ENCODE measurements around the gene ASH1L. TPM values are rescaled to one million over a fixed set of nuclear protein-coding genes. Genes with fewer than 3 reads are reported as not detected.
"Not testable (repeated sequence)": the region's sequence is repeated elsewhere in the genome, so short reads cannot be mapped to it uniquely, and the experiment has no call there.

The ASH1L gene
- total and polyA plus RNA-seq, 8 donors, result 42.3 to 55.4 (median 49.9) TPM

DNA sequence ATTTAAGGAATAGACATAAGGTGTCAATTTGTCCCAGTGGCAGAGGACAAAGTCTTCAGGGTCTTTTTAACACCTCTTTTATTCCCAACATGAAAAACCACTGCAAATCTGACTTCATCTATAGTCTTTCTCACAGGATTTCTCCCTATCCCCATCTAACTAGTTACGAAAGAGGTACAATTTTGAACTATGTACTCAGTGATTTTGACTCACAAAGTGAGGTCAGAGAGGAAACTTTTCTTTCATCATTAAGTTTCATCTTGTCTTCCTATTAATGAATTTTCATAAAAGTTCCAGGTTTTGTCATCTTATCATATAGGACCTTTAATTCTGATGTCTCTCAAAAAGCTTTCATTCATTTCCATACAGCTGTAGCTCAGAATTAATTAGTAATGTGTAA, 63.3 kb downstream of the ASH1L start:
- no peak for ATAC-seq
- Histone ChIP-seq H3K27ac (no peak overlapping the region), H3K4me3 (no peak overlapping the region), H3K27me3 (no peaks in the 10 kb centered on the region), H3K36me3 (no peaks in the 10 kb centered on the region), H3K9me3 (no peaks in the 10 kb centered on the region), H3K4me1 (peaks cover 8 to 21% of the 10 kb centered on the region in 2 donors)
- no peak for TF ChIP-seq CTCF (IDR thresholded peaks at IDR 0.05)
- no peak for DNase-seq
- intact Hi-C loops (cut with DNase I), result no loop called here

- DNase-seq; H3K4me3 ChIP-seq; H3K9me3 ChIP-seq; intact Hi-C loops (cut with DNase I); H3K27me3 ChIP-seq; H3K36me3 ChIP-seq; ATAC-seq; H3K27ac ChIP-seq: not testable (repeated sequence)
- peaks cover 0 to 16% of the 10 kb centered on the region in 2 donors for H3K4me1 ChIP-seq
These were observed 69.0 kb downstream of the ASH1L start for GRCh38 chr1:155493595-155493994.

DNA sequence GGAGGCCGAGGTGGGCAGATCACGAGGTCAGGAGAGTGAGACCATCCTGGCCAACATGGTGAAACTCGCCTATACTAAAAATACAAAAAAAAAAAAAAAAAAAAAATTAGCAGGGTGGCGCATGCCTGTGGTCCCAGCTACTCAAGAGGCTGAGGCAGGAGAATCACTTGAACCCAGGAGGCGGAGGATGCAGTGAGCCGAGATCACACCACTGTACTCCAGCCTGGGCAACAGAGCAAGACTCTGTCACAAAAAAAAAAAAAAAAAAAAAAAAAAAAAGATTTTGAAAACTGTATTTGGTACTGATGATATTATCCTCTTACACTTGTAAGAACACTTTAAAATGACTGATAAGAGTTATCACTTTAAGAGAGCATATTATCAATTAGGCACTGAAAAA, 74.2 kb downstream of the ASH1L start:
- H3K9me3 ChIP-seq; ATAC-seq; intact Hi-C loops (cut with DNase I); DNase-seq; H3K27ac ChIP-seq; H3K4me3 ChIP-seq; H3K36me3 ChIP-seq; H3K27me3 ChIP-seq: not testable (repeated sequence)
- peaks cover 0 to 16% of the 10 kb centered on the region in 2 donors for H3K4me1 ChIP-seq

GRCh38 chr1:155487541-155487940, 75.1 kb downstream of the ASH1L start:
- Histone ChIP-seq H3K4me3 (no peak overlapping the region), H3K9me3 (no peaks in the 10 kb centered on the region), H3K27ac (no peak overlapping the region), H3K36me3 (no peaks in the 10 kb centered on the region), H3K27me3 (no peaks in the 10 kb centered on the region), H3K4me1 (peaks cover 0 to 16% of the 10 kb centered on the region in 2 donors)
- TF ChIP-seq CTCF (IDR thresholded peaks at IDR 0.05), result no peak
- intact Hi-C loops (cut with DNase I), result no loop called here
- DNase-seq (no peak), ATAC-seq (no peak)

GRCh38 chr1:155486952-155487351, 75.7 kb downstream of the ASH1L start:
- DNase-seq; H3K36me3 ChIP-seq; H3K4me3 ChIP-seq; H3K9me3 ChIP-seq; H3K27ac ChIP-seq; ATAC-seq; H3K27me3 ChIP-seq; intact Hi-C loops (cut with DNase I): not testable (repeated sequence)
- peaks cover 0 to 14% of the 10 kb centered on the region in 2 donors for H3K4me1 ChIP-seq

DNA sequence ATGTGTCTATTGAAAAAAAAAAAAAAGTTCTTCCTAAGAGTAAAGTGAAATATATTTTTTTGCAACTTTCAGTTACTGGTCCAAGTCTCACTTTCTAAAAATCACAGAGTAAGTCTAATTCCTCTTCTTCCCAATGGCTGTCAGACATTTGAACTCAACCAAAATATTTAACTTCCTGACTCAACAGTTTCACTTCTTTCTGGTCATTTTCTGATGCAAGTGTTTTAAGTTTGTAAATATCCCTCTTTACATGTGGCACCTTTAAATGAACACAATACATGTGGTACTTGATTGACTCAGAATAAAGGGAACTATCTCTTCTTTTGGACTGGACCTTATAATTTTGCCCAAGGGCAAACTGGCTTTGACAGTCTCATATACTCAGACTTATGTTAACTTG, 76.7 kb downstream of the ASH1L start:
- intact Hi-C loops (cut with DNase I), result no loop called here
- ATAC-seq, result peak; percentile 33
- no peak for TF ChIP-seq CTCF (IDR thresholded peaks at IDR 0.05)

DNA sequence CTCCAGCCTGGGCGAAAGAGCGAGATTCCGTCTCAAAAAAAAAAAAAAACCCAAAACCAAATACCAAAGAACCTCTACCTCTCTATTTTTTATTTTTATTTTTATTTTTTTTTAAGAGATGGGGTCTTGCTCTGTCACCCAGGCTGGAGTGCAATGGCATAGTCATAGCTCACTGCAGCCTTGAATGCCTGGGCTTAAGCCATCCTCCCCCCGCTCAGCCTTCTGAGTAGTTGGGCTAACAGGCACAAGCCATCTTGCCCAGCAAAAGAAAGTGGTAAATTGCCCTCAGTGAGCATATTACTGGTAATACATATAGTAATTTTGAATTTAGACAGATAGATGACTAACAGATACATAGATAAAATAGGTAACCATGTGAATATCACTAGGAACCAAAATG, 77.4 kb downstream of the ASH1L start:
- no peak overlapping the region for H3K4me3 ChIP-seq
- H3K27ac ChIP-seq, result no peak overlapping the region
- peaks cover 0 to 21% of the 10 kb centered on the region in 2 donors for H3K36me3 ChIP-seq
- no peaks in the 10 kb centered on the region for H3K9me3 ChIP-seq
- intact Hi-C loops (cut with DNase I), result no loop called here
- no peak for DNase-seq
- no peak for ATAC-seq
- H3K27me3 ChIP-seq, result no peaks in the 10 kb centered on the region
- peaks cover 0 to 5% of the 10 kb centered on the region in 2 donors for H3K4me1 ChIP-seq
- no peak for TF ChIP-seq CTCF (IDR thresholded peaks at IDR 0.05)

More for the DNA sequence above, 76.7 kb downstream of the ASH1L start:
- Histone ChIP-seq H3K9me3 (no peaks in the 10 kb centered on the region), H3K4me3 (no peak overlapping the region), H3K27me3 (no peaks in the 10 kb centered on the region), H3K4me1 (peaks cover 0 to 5% of the 10 kb centered on the region in 2 donors), H3K36me3 (peaks cover 0 to 13% of the 10 kb centered on the region in 2 donors), H3K27ac (no peak overlapping the region)
- no peak for DNase-seq
